Ecto neural progenitor cell (in vitro differentiated cells): ENCODE measurements around the gene STEAP3.

Source experiments
- DNase-seq: peaks from one replicate; pipeline ENCODE4 v3.0.0-alpha.2; 2018; ENCODE audit warnings: low spot score

The STEAP3 gene

DNA sequence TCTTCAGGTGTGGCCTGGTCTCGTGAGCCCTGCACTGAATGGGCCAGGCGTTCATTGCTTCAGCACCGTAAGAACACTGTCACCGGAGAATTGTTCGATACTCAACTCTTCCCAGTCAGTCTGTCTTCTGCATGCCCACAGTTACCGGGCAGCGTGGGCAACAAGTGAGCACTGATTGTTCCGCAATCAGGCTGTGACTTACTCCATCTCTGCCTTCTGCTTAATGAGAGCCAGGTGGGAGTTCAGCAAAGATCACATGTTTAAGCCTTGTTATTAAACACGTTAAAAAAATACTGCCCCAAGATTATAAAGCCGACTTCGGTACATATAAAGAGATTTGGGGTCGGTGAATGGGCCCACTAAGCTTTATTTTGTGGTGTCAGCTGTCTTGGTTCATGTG is 3.7 kb downstream of the STEAP3 start:
- DNase-seq = no peak

DNA sequence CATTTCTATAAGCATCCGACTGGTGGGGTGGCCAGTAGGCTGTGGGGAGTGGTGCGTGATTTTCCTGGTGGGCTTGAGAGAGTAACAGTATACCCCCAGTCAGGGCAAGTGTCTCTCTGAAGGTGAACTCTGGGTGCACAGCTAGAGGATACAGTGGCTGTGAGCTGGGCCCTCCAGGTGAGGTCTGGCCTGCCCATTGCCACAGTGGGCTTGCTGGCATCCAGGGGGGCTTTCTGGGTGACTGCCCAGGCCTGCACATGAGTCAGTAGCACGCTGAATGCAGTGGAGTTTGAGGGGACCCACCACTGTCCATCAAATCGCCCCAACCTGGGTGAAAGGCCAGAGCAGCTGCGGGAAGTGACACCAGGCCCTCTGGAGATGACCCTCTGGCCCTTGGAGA is 4.5 kb downstream of the STEAP3 start:
- DNase-seq = no peak

DNA sequence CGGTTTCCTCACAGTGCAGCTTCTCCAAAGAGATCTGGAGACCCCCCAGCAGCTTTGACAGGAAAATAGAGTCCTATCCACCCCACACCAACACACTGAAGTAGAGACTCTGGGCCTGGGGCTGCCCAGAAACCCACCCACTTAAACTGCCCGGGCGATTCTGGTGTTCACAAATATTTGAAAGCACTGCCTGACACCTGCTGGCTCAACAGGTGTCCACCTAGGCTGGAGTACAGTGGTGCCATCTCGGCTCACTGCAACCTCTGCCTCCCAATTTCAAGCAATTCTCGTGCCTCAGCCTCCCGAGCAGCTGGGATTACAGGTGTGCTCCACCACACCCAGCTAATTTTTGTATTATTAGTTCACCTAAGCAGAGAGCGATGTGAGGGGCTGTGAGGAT is 5.3 kb downstream of the STEAP3 start:
- no peak for DNase-seq

DNA sequence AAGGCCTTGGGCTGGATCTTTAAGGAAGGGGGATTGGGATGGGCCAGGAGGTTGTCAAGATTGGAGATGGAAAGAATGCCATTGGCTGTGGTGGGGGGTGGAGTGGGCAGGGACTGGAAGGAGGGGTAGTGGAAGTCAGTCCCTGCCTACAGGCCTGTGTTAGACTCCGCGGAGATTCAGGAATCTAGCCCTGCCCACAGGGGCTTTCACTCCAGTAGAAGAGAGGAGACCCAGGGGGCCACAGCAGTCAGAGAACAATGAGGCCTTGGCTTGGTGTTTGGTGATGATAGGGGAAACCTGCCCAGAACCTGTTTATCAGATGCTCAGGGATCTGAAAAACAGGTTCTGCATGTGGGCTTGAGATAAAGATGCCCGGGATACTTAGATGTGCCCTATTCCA is 6.1 kb downstream of the STEAP3 start:
- no peak for DNase-seq

DNA sequence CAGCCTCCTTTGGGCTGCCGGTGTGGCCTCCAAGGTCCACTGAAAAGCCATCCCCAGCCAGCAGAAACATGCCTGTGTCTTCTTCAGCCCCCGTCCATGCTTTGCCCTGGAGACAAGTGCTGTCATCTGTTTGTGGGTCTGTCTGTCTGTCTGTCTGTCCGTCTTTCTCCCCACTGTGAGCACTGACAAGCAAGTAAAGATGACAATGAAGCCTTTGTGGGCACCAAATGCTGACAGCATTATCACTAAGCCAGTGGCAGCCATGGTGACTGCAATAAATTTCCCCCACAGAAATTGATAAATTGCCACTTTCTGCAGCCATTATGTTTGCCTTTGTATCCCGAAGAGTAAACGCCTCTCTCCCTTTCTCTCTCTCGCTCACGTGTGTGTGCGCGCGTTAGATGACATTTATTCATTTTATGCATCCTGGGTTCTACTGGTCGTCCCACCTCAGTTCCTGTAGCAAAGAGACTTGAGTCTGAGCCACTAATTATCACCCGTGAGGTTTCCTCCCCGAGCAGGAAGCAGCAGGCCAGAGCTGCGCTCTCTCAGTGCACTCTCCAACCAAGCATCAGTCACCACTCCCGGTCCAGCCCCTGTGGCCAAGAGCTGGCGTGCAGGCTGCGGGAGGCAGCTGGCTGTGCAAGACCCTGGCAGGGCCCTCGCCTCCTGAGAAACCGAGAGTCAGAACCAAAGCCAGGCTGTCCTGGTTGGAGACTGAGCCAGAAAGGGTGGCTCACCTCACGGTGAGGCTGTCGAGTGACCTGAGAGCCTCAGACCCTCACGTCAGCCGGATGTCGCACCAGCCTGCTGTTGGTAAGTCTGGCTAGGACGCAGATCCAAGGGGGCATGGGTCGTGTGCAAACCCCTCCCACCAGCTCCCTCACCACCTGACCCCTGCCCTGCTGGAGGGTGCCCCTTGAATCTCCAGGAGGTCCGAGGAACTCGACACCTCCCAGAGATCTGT is 6.9 kb downstream of the STEAP3 start:
- DNase-seq = no peak

DNA sequence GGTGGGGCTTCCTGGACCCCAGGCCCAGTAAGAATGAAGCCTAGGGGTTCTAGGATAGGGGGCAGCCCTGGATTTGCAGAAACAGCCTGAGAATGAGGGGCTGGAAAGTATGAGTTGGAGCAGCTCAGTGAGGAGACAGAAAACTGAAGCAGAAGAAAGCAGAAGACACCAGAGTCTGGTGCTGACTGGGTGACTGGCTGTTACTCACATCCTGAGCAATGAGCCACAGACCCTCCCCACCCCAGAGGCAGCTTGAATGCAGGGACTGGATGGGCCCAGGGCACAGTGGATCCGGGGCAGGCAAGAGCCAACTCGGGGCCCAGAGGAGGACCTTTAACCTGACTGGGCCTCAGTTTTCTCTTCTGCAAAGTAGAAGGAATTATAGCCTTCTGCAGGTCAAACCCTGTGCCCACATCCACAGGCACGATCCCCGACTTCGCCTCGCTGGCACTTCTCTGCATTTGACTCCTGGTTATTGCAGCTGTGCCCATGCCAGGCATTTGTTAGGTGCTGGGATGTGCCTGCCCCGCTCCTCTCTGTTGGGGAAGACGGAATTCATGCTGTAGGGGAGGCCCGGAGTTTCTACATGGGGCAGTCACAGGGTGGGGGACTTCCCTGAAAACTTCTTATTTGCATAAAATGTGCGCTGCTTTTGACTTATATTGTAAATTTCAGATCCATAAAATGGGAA is 8.5 kb downstream of the STEAP3 start:
- DNase-seq = no peak

DNA sequence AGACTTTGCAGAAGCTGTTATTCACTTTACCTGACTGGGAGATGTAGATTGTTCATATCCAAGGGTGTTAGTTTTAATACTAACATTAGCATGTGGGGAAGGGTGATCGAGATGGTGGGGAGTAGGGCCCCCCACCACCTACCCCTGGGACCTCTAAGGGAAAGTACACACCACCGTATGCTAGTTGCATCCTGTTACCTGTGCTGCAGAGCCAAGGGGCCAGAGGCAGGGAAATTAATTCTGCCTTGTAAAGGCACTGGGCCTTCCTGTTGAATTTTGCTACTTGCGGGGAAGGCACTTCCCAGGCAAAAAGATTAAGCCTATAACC is 9.0 kb downstream of the STEAP3 start:
- DNase-seq = no peak

DNA sequence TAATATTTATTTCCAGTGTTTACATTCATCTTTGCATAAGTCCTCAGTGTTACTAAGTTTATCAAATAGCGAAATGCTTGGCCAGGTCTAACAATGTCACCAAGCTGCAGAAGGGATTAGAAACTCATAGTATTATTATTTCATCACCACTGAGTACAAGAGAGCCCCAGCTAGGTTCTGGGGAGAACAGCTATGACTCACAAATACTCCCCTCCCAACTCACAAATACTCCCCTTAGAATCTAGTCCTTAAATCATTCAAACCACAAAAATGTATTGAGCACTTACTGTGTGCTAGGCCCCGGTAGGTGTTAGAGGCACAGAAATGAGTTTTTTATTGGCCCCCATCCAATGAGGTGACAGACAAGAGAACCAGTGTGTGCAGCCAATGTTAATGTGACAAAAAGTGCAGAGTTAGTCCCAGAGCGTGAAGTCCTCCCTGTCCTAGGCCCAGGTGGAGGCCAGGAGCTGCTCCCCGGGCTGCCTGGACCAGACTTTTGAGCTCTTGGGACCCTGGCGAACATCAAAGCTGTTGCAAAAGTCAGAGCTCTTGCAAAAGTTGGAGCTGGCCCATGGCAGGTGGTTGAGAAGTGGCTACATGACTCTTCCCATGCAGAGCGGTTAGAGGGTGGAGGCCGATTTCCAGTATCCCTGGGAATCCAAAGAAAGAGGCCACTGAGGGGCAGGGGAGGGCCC is 9.8 kb downstream of the STEAP3 start:
- DNase-seq = no peak

DNA sequence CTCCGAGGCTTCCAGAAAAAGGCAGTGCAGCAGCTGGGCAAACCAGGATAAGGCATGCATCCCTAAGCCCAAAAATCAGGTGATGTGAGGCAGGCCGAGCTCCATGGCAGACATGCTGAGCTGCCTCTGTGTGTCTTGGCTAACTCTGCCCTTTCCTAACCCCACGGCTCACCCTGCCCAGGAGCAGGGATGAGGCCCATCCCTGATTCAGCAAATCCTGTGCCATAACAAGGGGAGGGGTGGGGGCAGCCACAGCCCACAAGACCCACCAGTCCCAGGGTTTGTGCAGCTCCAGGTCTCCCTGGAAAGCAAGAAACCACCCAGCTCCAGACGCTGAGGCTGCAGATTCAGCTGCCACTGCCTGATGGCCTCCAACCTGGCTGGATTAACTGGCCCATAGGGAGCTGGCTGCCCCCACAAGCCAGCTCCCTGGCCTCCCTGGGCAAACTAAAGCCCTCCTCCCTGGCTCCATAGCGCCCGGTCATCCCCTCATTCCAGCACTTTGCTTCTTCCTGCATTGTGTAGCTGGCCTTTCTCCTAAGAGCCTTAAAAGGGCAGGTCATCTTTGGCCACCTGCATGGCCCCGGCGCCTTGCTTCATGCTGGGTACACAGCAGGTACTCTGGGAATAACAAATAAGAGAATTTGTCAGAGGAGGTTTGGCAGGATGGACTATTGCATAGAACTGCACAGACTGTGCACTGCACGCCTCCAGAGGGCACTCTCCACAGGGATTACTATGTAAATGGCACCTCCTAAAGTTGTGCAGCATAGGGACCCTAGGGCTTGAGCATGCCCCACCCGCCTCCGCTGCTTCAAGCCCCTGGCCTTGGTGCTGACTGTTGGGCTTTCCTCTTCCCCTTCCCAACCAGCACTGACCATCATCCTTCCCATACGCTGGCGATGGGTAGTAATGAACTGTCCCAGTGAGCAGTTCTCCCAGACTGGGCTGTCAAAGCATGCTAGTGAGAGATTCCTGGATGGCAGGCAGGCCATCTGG is 10.7 kb downstream of the STEAP3 start:
- DNase-seq = peak; percentile 83

DNA sequence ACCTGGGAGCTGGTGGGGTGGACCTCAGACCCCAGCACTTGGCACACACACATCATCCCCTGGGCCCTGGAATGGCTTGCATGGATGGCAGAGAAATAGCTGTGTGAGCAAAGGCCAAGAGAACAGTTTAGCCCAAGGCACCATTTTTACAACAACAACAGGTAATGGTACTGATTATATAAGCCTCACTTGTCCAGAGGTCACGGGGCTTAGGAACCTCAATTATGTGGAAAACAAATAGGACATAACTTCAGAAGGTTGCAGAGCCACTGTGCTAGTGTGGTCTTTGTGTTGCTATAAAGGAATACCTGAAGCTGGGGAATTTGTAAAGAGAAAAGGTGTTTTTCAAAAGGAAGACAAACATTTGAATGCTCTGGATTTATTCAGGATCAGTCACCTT is 13.2 kb downstream of the STEAP3 start:
- no peak for DNase-seq

DNA sequence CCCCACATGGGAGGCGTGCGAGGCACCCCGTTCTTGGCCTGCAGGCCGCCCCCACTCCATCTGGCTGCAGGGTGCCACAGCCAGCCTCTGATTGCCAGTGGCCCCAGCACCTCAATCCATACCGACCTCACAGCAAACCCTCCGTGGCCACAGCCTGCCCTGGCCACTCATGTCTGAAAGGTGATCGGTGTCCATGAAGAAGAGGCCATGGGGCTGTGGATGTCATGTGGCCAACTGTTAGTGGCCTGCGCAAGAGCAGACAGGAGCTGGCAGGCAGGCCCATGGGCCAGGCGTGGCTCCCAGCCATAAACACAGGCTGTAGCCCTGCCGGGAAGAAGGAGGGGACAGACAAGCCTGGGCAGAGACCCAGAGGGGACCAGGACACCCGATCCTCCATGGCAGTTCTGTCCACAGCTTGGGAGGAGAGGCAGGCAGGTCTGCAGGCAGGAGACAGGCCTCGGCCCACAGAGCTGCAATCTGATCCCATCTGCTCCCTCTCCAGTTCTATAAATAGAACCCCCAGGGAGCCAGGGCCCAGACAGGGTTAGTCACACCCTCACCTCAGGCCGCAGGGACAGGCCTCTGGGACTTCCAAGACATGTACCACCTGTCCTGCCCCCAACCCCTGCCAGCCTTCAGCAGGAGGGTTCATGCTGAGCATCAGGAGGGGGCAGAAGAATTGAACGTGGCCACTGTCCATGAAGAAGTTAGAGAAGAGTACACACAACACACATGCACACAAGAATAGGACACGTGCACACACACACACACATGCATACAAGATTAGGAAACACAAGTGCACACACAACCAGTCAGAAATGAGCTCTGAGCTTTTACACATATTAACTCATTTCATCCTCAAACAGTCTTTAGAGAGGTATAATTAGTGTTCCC is 16.9 kb downstream of the STEAP3 start:
- no peak for DNase-seq

DNA sequence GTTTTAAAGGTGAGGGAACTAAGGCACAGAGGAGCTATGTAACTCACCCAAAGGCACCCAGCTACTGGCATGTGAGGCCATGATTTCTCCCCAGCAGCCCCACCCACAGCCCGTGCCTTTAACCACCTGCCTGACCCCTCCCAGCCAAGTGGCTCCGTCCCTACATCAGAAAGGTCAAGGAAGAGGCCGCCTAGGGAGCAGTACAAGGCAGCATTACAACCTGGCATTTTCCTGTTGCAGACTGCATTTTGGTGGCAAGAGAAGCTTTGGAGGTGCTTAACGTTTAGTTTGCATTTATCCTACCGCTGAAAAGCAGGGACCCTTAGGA is 17.5 kb downstream of the STEAP3 start:
- no peak for DNase-seq

DNA sequence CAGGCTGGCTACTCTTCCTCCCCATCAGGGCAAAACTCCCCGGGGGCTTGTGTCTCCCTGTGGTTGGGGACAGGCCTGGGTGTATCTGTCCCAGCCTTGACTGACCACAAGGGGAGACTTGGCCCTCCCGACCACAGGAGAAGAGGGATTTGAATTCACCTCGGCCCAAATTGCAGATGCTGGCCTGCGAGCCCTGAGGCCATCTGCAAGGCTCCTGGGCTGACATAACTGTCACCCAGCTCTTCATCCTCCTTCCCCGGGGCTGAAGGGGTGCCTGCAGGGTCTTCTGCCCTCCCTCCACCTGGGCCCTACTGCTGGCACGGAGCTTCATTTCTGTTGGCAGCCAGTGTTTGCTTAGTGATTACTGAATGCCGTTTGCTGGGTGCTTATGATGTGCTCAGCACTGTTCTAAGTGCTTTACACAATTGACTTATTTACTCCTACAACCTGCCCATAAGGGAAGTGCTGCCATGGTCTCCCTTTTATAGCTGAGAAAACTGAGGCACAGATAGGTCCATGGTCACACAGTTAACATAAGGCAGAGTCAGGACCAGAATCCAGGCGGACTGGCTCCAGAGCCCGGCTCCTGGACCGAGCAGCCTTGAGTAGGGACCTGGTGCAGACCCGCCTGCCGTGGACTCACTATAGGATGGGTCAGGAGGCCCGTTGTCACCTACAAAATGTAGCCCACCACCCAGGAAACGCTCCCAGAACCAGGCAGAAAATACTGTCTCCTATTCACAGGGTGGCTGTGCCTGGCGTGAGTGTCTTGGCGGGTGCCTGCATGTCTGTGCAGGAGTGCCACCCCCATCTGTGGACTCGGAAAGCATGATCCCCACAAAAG is 18.9 kb downstream of the STEAP3 start:
- DNase-seq = no peak

DNA sequence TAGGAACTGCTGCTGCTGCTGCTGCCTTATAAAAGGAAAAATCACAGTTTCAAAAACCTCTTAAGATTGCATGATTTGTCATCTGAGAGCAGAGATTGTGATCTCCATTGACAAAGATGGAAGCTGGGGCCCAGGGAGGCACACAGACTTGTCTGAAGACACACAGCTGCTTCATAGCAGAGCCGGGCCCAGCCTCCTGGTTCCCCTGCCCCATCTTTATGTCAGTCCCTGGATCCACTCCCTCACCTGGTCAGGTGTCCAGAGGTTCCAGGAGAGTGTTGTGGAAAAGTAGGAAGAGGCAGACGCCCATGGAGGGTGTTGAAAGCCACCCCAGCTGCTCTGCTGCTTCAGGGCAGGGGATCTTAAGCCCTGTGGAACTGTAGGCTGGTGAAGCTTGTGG is 20.0 kb downstream of the STEAP3 start:
- DNase-seq = no peak

DNA sequence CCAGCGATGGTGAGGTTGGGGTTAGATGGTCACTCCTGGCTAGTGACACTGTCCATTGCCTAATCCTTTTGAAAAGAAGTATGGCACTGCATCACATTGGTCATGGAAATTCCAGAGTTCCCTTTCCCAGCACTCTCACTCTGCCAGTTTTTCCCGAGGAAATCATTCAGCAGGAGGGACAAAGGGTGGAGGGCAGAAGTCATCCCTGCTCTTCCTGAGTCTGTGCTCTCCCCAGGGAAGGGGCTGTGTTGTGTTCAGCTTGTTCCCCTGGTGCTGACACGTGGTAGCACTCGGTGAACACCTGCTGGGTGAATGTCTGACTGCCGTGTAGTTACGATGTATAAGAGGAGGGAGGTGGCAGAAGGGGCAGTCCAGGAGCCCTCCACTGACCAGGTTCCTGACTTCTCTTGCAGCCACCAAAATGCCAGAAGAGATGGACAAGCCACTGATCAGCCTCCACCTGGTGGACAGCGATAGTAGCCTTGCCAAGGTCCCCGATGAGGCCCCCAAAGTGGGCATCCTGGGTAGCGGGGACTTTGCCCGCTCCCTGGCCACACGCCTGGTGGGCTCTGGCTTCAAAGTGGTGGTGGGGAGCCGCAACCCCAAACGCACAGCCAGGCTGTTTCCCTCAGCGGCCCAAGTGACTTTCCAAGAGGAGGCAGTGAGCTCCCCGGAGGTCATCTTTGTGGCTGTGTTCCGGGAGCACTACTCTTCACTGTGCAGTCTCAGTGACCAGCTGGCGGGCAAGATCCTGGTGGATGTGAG is 21.6 kb downstream of the STEAP3 start:
- no peak for DNase-seq

DNA sequence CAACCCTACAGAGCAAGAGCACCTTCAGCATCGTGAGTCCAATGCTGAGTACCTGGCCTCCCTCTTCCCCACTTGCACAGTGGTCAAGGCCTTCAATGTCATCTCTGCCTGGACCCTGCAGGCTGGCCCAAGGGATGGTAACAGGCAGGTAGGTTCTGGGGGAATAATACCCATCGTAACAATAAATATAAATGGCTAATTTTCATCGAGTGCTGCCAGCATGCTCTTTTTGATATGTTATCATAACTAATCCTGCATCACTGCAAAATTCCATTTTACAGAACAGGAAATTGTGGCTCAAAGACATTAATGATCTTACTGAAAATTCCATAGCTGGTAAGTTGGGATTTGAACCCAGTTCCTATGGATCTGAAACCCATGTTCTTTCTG is 22.2 kb downstream of the STEAP3 start:
- no peak for DNase-seq

DNA sequence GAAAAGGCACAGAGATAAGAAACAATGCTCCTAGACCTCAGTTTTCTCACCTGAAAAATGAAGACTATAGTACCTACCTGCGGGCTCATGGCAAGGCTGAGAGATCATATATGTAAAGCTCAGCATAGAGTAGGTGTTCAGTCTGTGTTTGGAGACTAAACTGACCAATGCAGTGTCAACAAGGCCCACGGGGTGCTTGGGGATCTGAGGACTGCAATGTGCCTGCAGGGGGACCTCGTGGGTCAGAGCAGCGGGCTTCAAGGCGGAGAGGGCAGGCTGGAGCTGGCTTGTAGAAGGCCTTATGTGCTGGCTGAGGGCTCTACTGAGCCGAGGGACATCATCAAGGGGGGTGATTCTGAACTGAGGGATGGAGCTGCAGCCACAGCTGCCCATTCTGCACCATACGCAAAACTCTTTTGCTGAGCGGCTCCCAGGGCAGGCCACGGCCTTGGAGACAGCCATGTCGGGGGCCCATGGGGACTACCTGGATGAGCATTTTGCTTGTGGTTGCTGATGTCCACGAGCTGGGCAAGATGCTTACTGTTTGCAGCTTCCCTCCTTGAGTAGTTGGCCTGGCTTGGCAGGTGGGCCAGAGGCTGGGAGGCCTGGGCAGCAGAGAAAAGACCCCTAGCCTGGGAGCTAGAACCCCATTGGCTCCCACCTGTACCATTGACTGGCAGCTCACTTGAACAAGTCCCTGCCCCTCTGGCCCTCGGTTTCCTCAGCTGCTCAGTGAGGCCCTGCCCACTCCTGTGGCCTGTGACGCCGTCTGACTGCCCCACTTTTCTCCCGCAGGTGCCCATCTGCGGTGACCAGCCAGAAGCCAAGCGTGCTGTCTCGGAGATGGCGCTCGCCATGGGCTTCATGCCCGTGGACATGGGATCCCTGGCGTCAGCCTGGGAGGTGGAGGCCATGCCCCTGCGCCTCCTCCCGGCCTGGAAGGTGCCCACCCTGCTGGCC is 23.5 kb downstream of the STEAP3 start:
- DNase-seq = no peak

DNA sequence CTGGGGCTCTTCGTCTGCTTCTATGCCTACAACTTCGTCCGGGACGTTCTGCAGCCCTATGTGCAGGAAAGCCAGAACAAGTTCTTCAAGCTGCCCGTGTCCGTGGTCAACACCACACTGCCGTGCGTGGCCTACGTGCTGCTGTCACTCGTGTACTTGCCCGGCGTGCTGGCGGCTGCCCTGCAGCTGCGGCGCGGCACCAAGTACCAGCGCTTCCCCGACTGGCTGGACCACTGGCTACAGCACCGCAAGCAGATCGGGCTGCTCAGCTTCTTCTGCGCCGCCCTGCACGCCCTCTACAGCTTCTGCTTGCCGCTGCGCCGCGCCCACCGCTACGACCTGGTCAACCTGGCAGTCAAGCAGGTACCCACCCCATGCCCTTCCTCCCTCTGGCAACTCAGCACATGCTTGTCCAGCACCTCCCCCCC is 24.2 kb downstream of the STEAP3 start:
- no peak for DNase-seq
